ENCODE measurements around the gene SLC6A13.

DNA sequence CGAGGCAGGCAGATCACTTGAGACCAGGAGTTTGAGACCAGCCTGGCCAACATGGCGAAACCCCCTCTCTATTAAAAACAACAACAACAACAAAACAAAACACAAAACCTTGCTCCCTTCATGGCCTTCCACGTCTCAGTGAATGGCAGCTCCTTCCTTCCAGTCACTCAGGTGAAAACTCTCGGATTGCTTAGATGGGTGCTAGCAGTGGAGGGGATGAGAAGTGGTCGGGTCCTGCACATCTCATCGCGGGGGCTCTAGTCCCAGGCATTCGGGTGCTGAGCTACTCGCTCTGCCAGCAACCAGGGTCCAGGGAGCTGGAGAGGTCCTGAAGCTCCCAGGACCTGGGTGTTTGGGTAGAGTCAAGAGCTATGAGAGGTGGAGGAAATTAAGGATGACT lies 7.7 kb downstream of the SLC6A13 start:
- TF ChIP-seq, protein P1, sequence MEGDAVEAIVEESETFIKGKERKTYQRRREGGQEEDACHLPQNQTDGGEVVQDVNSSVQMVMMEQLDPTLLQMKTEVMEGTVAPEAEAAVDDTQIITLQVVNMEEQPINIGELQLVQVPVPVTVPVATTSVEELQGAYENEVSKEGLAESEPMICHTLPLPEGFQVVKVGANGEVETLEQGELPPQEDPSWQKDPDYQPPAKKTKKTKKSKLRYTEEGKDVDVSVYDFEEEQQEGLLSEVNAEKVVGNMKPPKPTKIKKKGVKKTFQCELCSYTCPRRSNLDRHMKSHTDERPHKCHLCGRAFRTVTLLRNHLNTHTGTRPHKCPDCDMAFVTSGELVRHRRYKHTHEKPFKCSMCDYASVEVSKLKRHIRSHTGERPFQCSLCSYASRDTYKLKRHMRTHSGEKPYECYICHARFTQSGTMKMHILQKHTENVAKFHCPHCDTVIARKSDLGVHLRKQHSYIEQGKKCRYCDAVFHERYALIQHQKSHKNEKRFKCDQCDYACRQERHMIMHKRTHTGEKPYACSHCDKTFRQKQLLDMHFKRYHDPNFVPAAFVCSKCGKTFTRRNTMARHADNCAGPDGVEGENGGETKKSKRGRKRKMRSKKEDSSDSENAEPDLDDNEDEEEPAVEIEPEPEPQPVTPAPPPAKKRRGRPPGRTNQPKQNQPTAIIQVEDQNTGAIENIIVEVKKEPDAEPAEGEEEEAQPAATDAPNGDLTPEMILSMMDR (IDR thresholded peaks at IDR 0.05): no peak
- TF ChIP-seq POLR2A (IDR thresholded peaks at IDR 0.05): no peak

All from right lobe of liver (tissue), 4 donors.